GM12878 (cell line): Measurements from ENCODE around the gene SBK2. TPM values are rescaled to one million over a fixed set of nuclear protein-coding genes. Genes with fewer than 3 reads are reported as not detected.

Experiments used
- ATAC-seq: fragments of 200-7000 bp; cut with Tn5 transposase; 3 replicates; pipeline ENCODE4 v1.9.1; 2020; ENCODE audit warnings: mild to moderate bottlenecking, moderate library complexity
- BruUV-seq: library from RNA; stranded (reverse); fragments of 400-500 nt; replicated peaks from 2 replicates; lab custom pipeline; 2021; lab: Mats Ljungman, UMichigan
- CTCF ChIA-PET: fragments of 300-600 bp; sonication (Branson Sonifier 250); formaldehyde crosslinking; extraction: SDS; loops from one replicate; lab custom pipeline; 2021; ENCODE audit warnings: inconsistent platforms; lab: Yijun Ruan, JAX
- POLR2A ChIA-PET: fragments of 350-600 bp; formaldehyde crosslinking; extraction: SDS; loops from one replicate; lab custom pipeline; 2021; ENCODE audit warnings: inconsistent platforms; lab: Charles Lee
- RAD21 ChIA-PET: fragments of 300-600 bp; sonication (Branson Sonifier 250); formaldehyde crosslinking; loops from one replicate; lab custom pipeline; 2023; ENCODE audit warnings: antibody characterized with exemption; ENCODE audit not compliant: unreplicated experiment; lab: Charles Lee
- SMC1A ChIA-PET: fragments of 300-600 bp; sonication (Branson Sonifier 250); formaldehyde crosslinking; loops from one replicate; lab custom pipeline; 2023; ENCODE audit not compliant: unreplicated experiment, uncharacterized antibody; lab: Charles Lee
- DNase-seq: peaks from one replicate; pipeline ENCODE4 v3.0.0-alpha.2; 2011; ENCODE audit warnings: low read depth, low spot score
- FAIRE-seq: peaks from 3 replicates; lab custom pipeline; 2011; peaks lifted over from hg19 to GRCh38; lab: Jason Lieb, UNC
- H2AFZ ChIP-seq: 2 replicates; pipeline ENCODE4 v1.6.0; 2011; ENCODE audit warnings: low read depth, low read length, control low read depth; ENCODE audit not compliant: control insufficient read depth
- H3K27ac ChIP-seq: 2 replicates; pipeline ENCODE4 v1.5.1; 2011; ENCODE audit warnings: control low read depth; ENCODE audit not compliant: control insufficient read depth, insufficient read depth
- H3K27me3 ChIP-seq, 2 experiments: replicated peaks in 1 of 2; 2 replicates each; pipeline versions ENCODE4 v1.6.0 to v1.6.1; 2011; ENCODE audit warnings: low read length in 1 of 2; ENCODE audit not compliant: control insufficient read depth in 2 of 2, insufficient read depth in 2 of 2
- H3K36me3 ChIP-seq, 2 experiments: 2 replicates each; pipeline ENCODE4 v1.5.1; 2011; ENCODE audit warnings: low read length in 1 of 2; ENCODE audit not compliant: control insufficient read depth in 2 of 2, insufficient read depth in 2 of 2
- H3K4me1 ChIP-seq: 2 replicates; pipeline ENCODE4 v1.6.1; 2011; ENCODE audit warnings: mild to moderate bottlenecking, low read length, moderate library complexity, mixed read lengths; ENCODE audit not compliant: control insufficient read depth, insufficient read depth
- H3K4me2 ChIP-seq: 2 replicates; pipeline ENCODE4 v1.6.0; 2011; ENCODE audit warnings: control low read depth; ENCODE audit not compliant: control insufficient read depth, insufficient read depth
- H3K4me3 ChIP-seq: fragments of 200-600 bp; sonication (generic); 2 replicates; pipeline ENCODE4 v1.5.1; 2016
- H3K79me2 ChIP-seq: 2 replicates; pipeline ENCODE4 v1.6.0; 2011; ENCODE audit warnings: low read length; ENCODE audit not compliant: control insufficient read depth, insufficient read depth
- H3K9ac ChIP-seq: 2 replicates; pipeline ENCODE4 v1.8.0; 2011; ENCODE audit warnings: low read length, control low read depth, mixed read lengths; ENCODE audit not compliant: control insufficient read depth, insufficient read depth
- H3K9me3 ChIP-seq: replicated peaks from 3 replicates; pipeline ENCODE4 v1.5.1; 2011; ENCODE audit warnings: mild to moderate bottlenecking, low read length; ENCODE audit not compliant: control insufficient read depth, insufficient read depth
- H4K20me1 ChIP-seq: 2 replicates; pipeline ENCODE4 v1.6.0; 2011; ENCODE audit not compliant: control insufficient read depth, insufficient read depth
- CHD4 ChIP-seq: fragments of 200-600 bp; sonication (generic); IDR thresholded peaks from 2 replicates; pipeline ENCODE4 v1.6.1; 2016; ENCODE audit warnings: mild to moderate bottlenecking
- DPF2 ChIP-seq: fragments of 450-650 bp; IDR thresholded peaks from 2 replicates; pipeline ENCODE4 v1.6.1; 2017; ENCODE audit warnings: mild to moderate bottlenecking
- IRF3 ChIP-seq: fragments of 450-650 bp; IDR thresholded peaks from 2 replicates; pipeline ENCODE4 v1.6.1; 2014; ENCODE audit warnings: mild to moderate bottlenecking
- IRF5 ChIP-seq: fragments of 450-650 bp; IDR thresholded peaks from 2 replicates; pipeline ENCODE4 v1.6.1; 2017; ENCODE audit warnings: borderline replicate concordance
- MYB ChIP-seq: fragments of 150-350 bp; IDR thresholded peaks from 2 replicates; pipeline ENCODE4 v1.6.1; 2014; ENCODE audit warnings: mild to moderate bottlenecking, low read depth, low read length, borderline replicate concordance
- NBN ChIP-seq: fragments of 450-650 bp; IDR thresholded peaks from 2 replicates; pipeline ENCODE4 v1.6.1; 2016
- NFYA ChIP-seq: IDR thresholded peaks from 2 replicates; pipeline ENCODE4 v1.6.1; 2011; ENCODE audit warnings: low read depth, mild to moderate bottlenecking, low read length, improper control_type of control experiment, borderline replicate concordance
- NR2C1 ChIP-seq: fragments of 450-650 bp; IDR thresholded peaks from 2 replicates; pipeline ENCODE4 v1.6.1; 2017; ENCODE audit warnings: antibody characterized with exemption, mild to moderate bottlenecking, moderate library complexity
- PBX3 ChIP-seq: IDR thresholded peaks from 2 replicates; pipeline ENCODE4 v1.6.1; 2011; ENCODE audit warnings: mild to moderate bottlenecking, low read depth, low read length, moderate library complexity; ENCODE audit not compliant: insufficient replicate concordance
- POLR2A ChIP-seq: IDR thresholded peaks from 2 replicates; pipeline ENCODE4 v1.6.1; 2011; ENCODE audit warnings: low read depth, mild to moderate bottlenecking, low read length
- POLR2AphosphoS2 ChIP-seq: IDR thresholded peaks from 2 replicates; pipeline ENCODE4 v1.6.1; 2011; ENCODE audit warnings: low read depth, mild to moderate bottlenecking, low read length, improper control_type of control experiment, moderate library complexity
- RUNX3 ChIP-seq: IDR thresholded peaks from 2 replicates; pipeline ENCODE4 v1.6.1; 2012; ENCODE audit warnings: low read length, inconsistent platforms
- ZZZ3 ChIP-seq: IDR thresholded peaks from 2 replicates; pipeline ENCODE4 v1.6.1; 2011; ENCODE audit warnings: low read depth; ENCODE audit not compliant: control insufficient read depth, insufficient read length
- WGBS: methylation state at CpG from one replicate; pipeline ENCODE4 v1.1.6; 2016; ENCODE audit warnings: low lambda C conversion rate; ENCODE audit not compliant: insufficient replicate concordance, insufficient coverage; ENCODE audit errors: missing lambda C conversion rate; 5-methylcytosine and 5-hydroxymethylcytosine counted together
- in situ Hi-C: fragments of 300-500 bp; cut with MboI; formaldehyde crosslinking; loops from 9 replicates; pipeline ENCODE4 v1.14.3; 2018; ENCODE audit warnings: mixed read lengths
- intact Hi-C: fragments of 100-400 bp; cut with micrococcal nuclease; formaldehyde crosslinking; loops from one replicate; pipeline ENCODE4 v1.14.2; 2022; ENCODE audit not compliant: unreplicated experiment
- polyA plus RNA-seq, 11 experiments: library from polyadenylated mRNA; depleted of rRNA in 4 of 11; unstranded in 6 of 11; stranded (reverse) in 5 of 11; fragments of >200 nt; fragmentation: Nextera tagmentation in 4 of 11; fragmentation: Illumina TruSeq in 1 of 11; extraction: Ambion mirVana in 4 of 11; extraction: Trizol in 1 of 11; gene quantifications; 1 replicate in 1 of 11; 2 replicates in 10 of 11; pipeline versions ENCODE4 v1.2.1 to v1.2.3, GENCODE V29; 2011 to 2016; ENCODE audit warnings: inconsistent platforms in 2 of 11, missing spikeins in 2 of 11, low read depth in 1 of 11
- total RNA-seq, 4 experiments: library from RNA; depleted of rRNA in 3 of 4; stranded (reverse); fragments of >200 nt in 3 of 4; fragmentation: Illumina TruSeq in 1 of 4; extraction: Trizol in 1 of 4; gene quantifications; 2 replicates each; pipeline versions ENCODE4 v1.2.1 to v1.2.3, GENCODE V29; 2013 to 2021

Gene SBK2
- total and polyA plus RNA-seq, 10 of the 15 experiments (the other 5 are each of a cell fraction or from before 2014, with no cell fraction given) = not detected

GRCh38 chr19:55482156-55482961, 54.6 kb downstream of the SBK2 start:
- ChIA-PET SMC1A (no interaction called here), CTCF (no interaction called here), RAD21 (no interaction called here), POLR2A (no interaction called here)
- in situ Hi-C loops = no loop called here
- no peak overlapping the region for H3K9ac ChIP-seq
- intact Hi-C loops = no loop called here
- ATAC-seq = no peak
- H3K36me3 ChIP-seq = peaks cover 0 to 9% of the 10 kb centered on the region in 2 experiments; a peak in 2 of 4 replicates
- TF ChIP-seq ZZZ3 = no peak
- no peak for TF ChIP-seq MYB
- 0 out of 2 replicates have a peak, but pooled peaks have one; percentile 6 for TF ChIP-seq POLR2A
- TF ChIP-seq NBN = no peak
- TF ChIP-seq IRF3 = no peak
- H3K9me3 ChIP-seq = no peaks in the 10 kb centered on the region
- no peak for DNase-seq
- WGBS = 97% methylated on average over 64 of the region's 83 CpGs
- peaks cover 6% of the 10 kb centered on the region for H3K79me2 ChIP-seq
- H3K27ac ChIP-seq = no peak overlapping the region
- peaks cover 24% of the 10 kb centered on the region for H3K4me1 ChIP-seq
- H3K4me2 ChIP-seq = no peak overlapping the region
- H3K4me3 ChIP-seq = no peak overlapping the region
- no peaks in the 10 kb centered on the region for H4K20me1 ChIP-seq
- H3K27me3 ChIP-seq = no peaks in the 10 kb centered on the region
- BruUV-seq = no TSS peak
- no peak for FAIRE-seq
- no peak overlapping the region for H2AFZ ChIP-seq

- in situ Hi-C loops = no loop called here
- H3K36me3 ChIP-seq = peaks cover 0 to 9% of the 10 kb centered on the region in 2 experiments; a peak in 2 of 4 replicates
- FAIRE-seq = no peak
- ChIA-PET POLR2A (no interaction called here), RAD21 (no interaction called here), CTCF (no interaction called here), SMC1A (no interaction called here)
- ATAC-seq = no peak
- no peak overlapping the region for H3K4me2 ChIP-seq
- H2AFZ ChIP-seq = no peak overlapping the region
- H3K4me3 ChIP-seq = no peak overlapping the region
- no TSS peak for BruUV-seq
- H3K27ac ChIP-seq = no peak overlapping the region
- intact Hi-C loops = no loop called here
- peaks cover 6% of the 10 kb centered on the region for H3K79me2 ChIP-seq
- H3K9ac ChIP-seq = no peak overlapping the region
- no peaks in the 10 kb centered on the region for H3K27me3 ChIP-seq
- DNase-seq = no peak
- H4K20me1 ChIP-seq = no peaks in the 10 kb centered on the region
- H3K4me1 ChIP-seq = peaks cover 24% of the 10 kb centered on the region
- 98% methylated on average over 20 of the region's 40 CpGs for WGBS
- no peaks in the 10 kb centered on the region for H3K9me3 ChIP-seq
- TF ChIP-seq RUNX3 = no peak
- no peak for TF ChIP-seq CHD4
- TF ChIP-seq PBX3 = no peak
- no peak for TF ChIP-seq IRF5
- no peak for TF ChIP-seq NR2C1
- TF ChIP-seq DPF2 = no peak
- no peak for TF ChIP-seq NFYA
- no peak for TF ChIP-seq POLR2AphosphoS2
- no peak for TF ChIP-seq IRF3
These were observed 55.2 kb downstream of the SBK2 start for GRCh38 chr19:55481794-55482155.
